ENCODE measurements around the gene SERPINB10.

The SERPINB10 gene

DNA sequence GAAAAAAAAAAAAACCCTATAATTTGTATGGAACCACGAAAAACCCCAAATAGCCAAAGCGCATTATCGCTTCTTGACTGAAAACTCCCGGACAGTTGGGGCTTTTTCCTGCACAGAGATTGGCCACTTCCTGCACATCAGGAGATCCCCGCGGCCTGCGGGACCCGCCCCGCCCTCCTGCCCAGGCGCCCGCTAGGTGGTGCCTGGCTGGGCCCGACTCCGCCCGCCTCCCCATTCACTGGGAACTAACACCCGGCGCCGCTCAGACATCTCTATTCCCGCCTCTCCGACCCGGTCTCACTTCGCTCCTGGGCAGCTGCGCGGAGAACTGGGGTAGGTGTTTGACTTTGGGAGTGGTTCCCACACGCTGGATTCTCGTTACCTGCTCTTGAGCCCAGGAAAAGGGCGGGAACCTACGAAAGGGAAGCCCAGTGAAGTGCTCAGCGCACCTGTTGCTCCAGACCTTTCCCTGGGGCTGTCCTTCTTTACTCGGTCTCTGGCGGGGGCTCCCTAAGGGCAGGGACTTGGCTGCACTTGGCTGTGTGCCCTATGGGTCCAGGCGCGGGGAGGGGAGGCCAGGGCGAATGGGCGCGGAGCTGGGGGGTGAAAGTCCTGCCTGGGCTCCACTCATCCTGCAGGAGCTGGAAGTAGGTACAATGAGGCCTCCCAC is 41.4 kb downstream of the SERPINB10 start, which contains the start of gene HMSD:
TSS of gene HMSD (plus strand) at position 234 of the 670 bp plus-strand sequence. CDS start 4,155 bp downstream, outside the sequence.
- no peak within 1 kb of the TSS for H3K4me3 ChIP-seq (replicated peaks; ENCODE audit: insufficient read depth, low read length)
- no peaks in the 10 kb centered on the region for H3K27me3 ChIP-seq (ENCODE audit: insufficient read depth, poor library complexity, severe bottlenecking)
- TF ChIP-seq, protein P1, sequence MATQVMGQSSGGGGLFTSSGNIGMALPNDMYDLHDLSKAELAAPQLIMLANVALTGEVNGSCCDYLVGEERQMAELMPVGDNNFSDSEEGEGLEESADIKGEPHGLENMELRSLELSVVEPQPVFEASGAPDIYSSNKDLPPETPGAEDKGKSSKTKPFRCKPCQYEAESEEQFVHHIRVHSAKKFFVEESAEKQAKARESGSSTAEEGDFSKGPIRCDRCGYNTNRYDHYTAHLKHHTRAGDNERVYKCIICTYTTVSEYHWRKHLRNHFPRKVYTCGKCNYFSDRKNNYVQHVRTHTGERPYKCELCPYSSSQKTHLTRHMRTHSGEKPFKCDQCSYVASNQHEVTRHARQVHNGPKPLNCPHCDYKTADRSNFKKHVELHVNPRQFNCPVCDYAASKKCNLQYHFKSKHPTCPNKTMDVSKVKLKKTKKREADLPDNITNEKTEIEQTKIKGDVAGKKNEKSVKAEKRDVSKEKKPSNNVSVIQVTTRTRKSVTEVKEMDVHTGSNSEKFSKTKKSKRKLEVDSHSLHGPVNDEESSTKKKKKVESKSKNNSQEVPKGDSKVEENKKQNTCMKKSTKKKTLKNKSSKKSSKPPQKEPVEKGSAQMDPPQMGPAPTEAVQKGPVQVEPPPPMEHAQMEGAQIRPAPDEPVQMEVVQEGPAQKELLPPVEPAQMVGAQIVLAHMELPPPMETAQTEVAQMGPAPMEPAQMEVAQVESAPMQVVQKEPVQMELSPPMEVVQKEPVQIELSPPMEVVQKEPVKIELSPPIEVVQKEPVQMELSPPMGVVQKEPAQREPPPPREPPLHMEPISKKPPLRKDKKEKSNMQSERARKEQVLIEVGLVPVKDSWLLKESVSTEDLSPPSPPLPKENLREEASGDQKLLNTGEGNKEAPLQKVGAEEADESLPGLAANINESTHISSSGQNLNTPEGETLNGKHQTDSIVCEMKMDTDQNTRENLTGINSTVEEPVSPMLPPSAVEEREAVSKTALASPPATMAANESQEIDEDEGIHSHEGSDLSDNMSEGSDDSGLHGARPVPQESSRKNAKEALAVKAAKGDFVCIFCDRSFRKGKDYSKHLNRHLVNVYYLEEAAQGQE (IDR thresholded peaks at IDR 0.05; ENCODE audit: insufficient replicate concordance, low read depth) = no peak
- no peak for TF ChIP-seq SPI1 (IDR thresholded peaks at IDR 0.05; ENCODE audit: borderline replicate concordance, low read depth)
- no peak for TF ChIP-seq POLR2AphosphoS5 (IDR thresholded peaks at IDR 0.05; ENCODE audit: low read depth)
- TF ChIP-seq GABPA (IDR thresholded peaks at IDR 0.05; ENCODE audit: low read depth) = no peak
- TF ChIP-seq, protein P2, sequence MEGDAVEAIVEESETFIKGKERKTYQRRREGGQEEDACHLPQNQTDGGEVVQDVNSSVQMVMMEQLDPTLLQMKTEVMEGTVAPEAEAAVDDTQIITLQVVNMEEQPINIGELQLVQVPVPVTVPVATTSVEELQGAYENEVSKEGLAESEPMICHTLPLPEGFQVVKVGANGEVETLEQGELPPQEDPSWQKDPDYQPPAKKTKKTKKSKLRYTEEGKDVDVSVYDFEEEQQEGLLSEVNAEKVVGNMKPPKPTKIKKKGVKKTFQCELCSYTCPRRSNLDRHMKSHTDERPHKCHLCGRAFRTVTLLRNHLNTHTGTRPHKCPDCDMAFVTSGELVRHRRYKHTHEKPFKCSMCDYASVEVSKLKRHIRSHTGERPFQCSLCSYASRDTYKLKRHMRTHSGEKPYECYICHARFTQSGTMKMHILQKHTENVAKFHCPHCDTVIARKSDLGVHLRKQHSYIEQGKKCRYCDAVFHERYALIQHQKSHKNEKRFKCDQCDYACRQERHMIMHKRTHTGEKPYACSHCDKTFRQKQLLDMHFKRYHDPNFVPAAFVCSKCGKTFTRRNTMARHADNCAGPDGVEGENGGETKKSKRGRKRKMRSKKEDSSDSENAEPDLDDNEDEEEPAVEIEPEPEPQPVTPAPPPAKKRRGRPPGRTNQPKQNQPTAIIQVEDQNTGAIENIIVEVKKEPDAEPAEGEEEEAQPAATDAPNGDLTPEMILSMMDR (IDR thresholded peaks at IDR 0.05; ENCODE audit: insufficient read depth, low read length) = no peak
- no peak within 1 kb of the TSS for H3K27ac ChIP-seq (replicated peaks)
- no peak for DNase-seq (ENCODE audit: low read depth in 1 of 2, low spot score in 1 of 2)

DNA sequence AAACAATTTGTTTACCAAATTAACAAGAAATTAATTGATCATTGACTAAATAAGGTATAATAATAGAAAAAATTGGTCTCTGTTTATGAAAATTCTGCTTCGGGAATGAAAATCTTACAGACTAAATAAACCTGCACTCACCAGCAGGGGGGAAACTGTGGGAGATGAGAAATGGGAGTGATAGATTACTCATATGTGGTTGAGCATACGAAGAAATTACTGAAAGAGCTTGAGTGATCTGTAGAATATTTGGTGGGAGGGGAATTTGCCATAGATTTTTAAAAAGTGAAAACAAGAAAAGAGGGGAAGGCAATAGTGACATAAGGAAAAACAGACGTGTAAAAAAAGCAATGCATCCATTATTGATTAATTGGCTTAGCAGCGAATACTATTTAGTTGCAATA is 43.5 kb downstream of the SERPINB10 start:
- Histone ChIP-seq H3K4me3 (replicated peaks; ENCODE audit: insufficient read depth, low read length) (no peak overlapping the region), H3K27me3 (ENCODE audit: insufficient read depth, poor library complexity, severe bottlenecking) (no peaks in the 10 kb centered on the region), H3K27ac (replicated peaks) (no peak overlapping the region)
- no peak for DNase-seq (ENCODE audit: low read depth in 1 of 2, low spot score in 1 of 2)
- TF ChIP-seq GABPA (IDR thresholded peaks at IDR 0.05; ENCODE audit: low read depth) (no peak), POLR2AphosphoS5 (IDR thresholded peaks at IDR 0.05; ENCODE audit: low read depth) (no peak)
- TF ChIP-seq, protein P2 (IDR thresholded peaks at IDR 0.05; ENCODE audit: insufficient read depth, low read length) = no peak
- TF ChIP-seq, protein P1 (IDR thresholded peaks at IDR 0.05; ENCODE audit: insufficient replicate concordance, low read depth) = no peak

DNA sequence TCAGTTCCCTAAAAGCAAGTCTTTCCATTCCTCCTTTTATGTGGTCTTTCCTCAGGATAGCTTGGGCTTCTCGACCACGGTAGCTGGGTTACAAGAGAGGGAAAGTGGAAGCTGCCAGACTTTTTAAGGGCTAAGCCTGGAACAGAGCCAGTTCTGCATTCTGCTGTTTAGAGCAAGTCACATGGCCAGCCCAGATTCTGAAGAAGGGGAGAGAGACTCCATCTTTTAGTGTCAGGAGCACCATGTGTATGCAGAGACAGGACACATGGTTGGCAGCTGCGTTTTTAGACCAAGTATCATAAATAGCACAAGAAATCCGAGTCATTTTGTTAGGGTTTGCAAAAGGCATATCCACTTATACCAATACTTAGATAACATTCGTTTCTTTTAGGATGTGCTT is 46.1 kb downstream of the SERPINB10 start:
- H3K27ac ChIP-seq (replicated peaks) = no peak overlapping the region
- H3K27me3 ChIP-seq (ENCODE audit: insufficient read depth, poor library complexity, severe bottlenecking) = no peaks in the 10 kb centered on the region
- TF ChIP-seq, protein P1 (IDR thresholded peaks at IDR 0.05; ENCODE audit: insufficient replicate concordance, low read depth) = no peak
- no peak for TF ChIP-seq SPI1 (IDR thresholded peaks at IDR 0.05; ENCODE audit: borderline replicate concordance, low read depth)
- no peak for TF ChIP-seq POLR2AphosphoS5 (IDR thresholded peaks at IDR 0.05; ENCODE audit: low read depth)
- TF ChIP-seq GABPA (IDR thresholded peaks at IDR 0.05; ENCODE audit: low read depth) = no peak
- TF ChIP-seq, protein P2 (IDR thresholded peaks at IDR 0.05; ENCODE audit: insufficient read depth, low read length) = no peak
- no peak overlapping the region for H3K4me3 ChIP-seq (replicated peaks; ENCODE audit: insufficient read depth, low read length)
- DNase-seq (ENCODE audit: low read depth in 1 of 2, low spot score in 1 of 2) = peak in 1 of 2 experiments; percentile 59

All from HL-60 (cell line).